Measurements from ENCODE around the gene POLR1C.
A peak's percentile ranks its signal among the peaks of the same experiment; 100 is the strongest.
"Not testable (repeated sequence)": the region's sequence is repeated elsewhere in the genome, so short reads cannot be mapped to it uniquely, and the experiment has no call there.

POLR1C gene, protein sequence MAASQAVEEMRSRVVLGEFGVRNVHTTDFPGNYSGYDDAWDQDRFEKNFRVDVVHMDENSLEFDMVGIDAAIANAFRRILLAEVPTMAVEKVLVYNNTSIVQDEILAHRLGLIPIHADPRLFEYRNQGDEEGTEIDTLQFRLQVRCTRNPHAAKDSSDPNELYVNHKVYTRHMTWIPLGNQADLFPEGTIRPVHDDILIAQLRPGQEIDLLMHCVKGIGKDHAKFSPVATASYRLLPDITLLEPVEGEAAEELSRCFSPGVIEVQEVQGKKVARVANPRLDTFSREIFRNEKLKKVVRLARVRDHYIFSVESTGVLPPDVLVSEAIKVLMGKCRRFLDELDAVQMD

DNA sequence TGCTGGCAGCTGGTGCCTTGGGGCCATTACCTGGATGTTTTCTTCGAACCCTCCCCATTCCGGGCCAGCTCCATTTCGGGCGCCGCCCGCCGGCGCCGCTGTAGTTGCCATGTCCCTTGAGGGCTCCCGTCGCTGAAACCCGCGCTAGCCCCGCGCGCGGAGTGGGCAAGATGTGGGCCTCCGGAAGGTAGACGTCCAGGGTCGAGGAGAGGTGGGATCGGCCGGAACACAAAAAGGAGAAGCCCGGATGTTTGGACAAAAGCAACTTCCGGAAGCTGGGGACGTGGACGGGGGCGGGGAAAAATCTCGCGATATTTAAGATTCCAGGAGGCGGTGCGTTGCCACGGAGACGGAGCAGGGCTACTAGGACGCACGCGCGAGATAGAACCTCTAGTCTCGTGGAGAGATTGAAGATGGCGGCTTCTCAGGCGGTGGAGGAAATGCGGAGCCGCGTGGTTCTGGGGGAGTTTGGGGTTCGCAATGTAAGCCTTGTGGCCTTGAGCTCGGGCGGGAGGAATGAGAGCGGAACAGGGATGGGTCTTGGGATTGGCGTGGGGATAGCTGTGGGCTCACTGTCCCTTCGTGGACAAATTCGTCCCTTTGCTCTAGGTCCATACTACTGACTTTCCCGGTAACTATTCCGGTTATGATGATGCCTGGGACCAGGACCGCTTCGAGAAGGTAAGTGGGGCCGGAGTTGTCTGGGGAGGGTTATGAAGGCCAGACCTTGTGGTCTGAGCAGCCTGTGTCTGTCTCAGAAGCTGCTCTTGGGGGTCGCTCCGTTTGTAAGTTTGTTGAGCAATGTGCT, at the start of gene POLR1C, which contains the start of gene YIPF3:
Gene POLR1C, plus strand, starts transcription at position 393 of the 808 bp plus-strand sequence. Its CDS starts 21 bp downstream, at position 414.
Gene YIPF3, minus strand, starts transcription at position 230 of the 808 bp plus-strand sequence. Its CDS starts 119 bp downstream, at position 111.
- peak; percentile 99 for DNase-seq (ENCODE audit: low spot score)

DNA sequence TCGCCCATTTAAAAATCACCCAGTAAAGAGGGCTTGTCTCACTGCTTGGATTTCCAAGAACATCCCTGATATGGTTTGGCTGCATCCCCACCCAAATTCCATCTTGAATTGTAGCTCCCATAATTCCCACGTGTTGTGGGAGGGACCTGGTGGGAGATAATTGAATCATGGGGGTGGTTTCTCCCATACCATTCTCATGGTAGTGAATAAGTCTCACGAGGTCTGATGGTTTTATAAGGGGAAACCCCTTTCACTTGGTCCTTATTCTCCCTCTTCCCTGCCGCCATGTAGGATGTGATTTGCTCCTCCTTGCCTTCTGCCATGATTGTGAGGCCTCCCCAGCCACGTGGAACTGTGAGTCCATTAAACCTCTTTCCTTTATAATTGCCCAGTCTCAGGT, 49.6 kb upstream of the POLR1C start:
- DNase-seq (ENCODE audit: low spot score) = not testable (repeated sequence)

DNA sequence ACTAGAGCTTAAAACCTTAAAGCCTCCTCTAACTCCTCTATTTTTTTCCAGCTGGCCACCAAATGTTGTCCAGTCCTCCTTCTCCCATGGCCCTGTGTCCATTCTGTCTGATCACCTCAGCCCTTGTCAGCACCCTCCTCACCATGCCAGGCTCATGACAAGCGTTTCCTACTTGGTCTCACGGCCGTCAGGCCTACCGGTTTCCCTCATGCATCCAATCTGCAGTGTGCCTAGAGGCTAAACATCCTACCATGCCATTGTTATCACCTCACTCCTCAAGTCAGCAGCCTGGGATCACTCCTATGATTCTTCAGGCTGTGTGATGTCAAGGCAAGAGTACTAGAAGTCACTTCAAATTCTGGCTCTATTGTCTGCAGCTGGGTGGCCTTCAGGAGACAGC, 49.1 kb upstream of the POLR1C start:
- DNase-seq (ENCODE audit: low spot score) = no peak

DNA sequence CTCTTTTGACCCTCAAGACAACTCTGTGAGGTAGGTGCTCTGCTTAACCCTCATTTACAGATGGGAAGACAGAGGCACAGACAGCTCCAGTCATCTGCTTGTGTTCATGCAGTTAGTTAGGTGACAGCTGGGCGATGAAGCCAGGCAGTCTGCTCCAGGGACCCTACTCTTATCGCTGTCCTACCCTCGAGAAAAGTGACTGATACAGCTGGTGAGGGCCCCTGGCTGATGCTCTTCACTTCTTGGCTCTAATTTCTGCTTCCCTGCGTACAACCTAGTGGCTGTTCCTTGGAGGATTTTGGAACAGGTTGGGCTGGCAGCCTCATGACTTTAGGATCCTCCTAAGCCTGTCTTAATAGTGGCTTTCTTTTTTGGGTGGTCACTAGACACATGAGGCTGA, 48.6 kb upstream of the POLR1C start:
- DNase-seq (ENCODE audit: low spot score) = no peak

DNA sequence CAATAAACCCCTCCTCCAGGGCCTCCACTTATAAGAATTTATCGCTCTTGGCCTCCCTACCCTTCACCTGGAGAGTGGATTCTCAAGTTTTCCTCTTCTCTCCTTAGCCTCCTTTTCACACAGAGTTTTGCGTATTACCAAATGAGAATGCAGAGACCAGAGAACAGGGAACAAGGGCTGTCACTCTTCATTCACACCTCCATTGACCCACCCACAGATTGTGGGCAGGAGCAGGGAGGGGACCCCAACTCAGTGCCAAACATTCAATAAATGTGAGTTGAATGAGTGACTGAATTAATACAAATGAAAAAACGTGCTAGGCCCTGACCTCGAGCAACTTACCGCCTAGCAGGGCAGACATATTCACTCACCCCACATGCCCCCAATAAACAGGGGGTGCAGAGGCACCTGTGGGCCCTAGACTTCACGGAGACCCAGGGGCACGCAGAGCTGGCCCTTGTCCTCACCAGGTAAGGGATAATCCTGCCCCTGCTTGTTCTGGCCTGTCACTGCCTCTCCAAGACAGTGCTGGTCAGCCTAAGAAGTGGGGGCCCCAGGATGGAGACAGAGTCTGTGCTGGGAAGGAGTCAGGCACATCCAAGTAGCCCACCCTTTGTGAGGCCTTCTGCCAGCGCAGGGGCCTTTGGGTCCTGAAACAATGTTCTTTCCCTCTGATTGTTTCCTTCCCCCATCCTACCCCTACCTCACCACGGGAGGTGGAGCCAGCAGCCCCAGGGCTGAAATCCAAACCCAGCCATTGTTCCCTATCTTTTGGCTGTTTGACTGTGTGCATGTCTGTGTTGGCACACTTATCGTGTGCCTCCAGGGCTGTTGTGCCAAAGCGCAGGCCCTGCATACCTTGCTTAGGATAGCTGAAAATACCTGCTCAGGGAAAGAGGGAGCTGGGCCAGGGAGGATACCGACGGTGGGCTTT, 47.9 kb upstream of the POLR1C start:
- DNase-seq (ENCODE audit: low spot score) = no peak

DNA sequence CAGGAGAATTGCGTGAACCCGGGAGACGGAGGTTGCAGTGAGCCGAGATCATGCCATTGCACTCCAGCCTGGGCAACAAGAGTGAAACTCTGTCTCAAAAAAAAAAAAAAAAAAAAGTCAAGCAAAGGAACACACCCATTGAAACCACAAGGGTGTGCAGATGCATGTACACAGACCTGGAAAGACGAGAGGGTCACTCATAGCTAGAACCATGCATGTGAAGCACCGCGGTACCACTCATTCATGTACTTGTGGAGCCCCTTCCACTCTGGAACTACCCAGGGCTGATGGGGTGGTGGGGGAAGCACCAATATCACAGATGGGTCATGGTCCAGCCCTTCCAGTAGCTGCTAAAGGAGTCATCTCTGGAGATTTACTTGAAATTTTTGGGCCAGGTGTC, 46.9 kb upstream of the POLR1C start:
- no peak for DNase-seq (ENCODE audit: low spot score)

DNA sequence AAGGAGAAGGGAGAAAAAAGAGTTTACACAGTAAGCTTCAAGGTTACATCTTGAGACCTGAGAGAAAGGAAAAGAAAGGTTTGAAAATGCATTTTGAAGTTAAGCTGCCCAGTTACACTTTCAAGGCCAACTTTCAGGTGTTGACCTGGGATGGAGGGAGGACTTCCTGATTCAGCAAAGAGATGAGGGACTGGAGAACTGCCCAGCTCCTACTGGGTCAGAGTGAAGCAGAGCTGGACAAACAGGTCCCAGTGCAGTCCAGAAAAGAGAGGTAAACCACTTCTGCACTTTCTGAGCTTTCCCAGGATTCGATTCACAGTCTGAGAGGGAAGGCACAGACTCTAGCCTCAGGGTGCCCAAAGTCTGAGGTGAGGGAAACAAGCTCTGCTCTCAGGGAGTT, 45.5 kb upstream of the POLR1C start:
- no peak for DNase-seq (ENCODE audit: low spot score)

DNA sequence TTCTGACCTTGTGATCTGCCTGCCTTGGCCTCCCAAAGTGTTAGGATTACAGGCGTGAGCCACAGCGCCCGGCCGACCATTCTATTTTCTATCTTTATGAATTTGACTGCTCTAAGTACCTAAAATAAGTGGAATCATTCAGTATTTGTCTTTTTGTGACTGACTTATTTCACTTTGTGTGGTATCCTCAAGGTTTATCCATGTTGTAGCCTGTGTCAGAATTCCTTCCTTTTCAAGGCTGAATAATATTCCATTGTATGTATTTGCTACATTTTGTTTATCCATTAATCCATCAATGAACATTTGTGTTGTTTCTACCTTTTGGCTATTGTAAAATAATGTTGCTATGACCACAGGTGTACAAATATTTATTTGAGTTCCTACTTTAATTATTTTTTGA, 44.4 kb upstream of the POLR1C start:
- DNase-seq (ENCODE audit: low spot score) = no peak

DNA sequence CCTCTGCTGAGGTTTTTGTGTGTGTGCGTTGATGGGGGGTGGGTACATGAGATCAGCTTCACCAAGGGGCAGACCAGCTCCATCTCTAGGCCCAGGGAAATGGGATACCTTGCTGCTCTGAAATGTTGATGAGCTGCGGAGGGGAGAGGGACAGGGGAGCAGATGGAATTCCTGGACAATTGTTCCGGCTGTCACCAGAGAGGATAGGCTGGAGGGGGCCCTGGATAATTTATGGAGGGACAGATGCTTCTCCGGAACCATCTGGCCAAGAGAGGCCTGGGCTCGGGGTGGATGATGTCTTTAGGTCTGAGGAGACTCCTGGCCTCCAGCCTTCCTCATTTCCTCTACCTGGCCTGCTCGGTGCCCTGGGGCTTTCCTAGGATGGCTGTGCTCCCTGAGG, 41.4 kb upstream of the POLR1C start:
- no peak for DNase-seq (ENCODE audit: low spot score)

DNA sequence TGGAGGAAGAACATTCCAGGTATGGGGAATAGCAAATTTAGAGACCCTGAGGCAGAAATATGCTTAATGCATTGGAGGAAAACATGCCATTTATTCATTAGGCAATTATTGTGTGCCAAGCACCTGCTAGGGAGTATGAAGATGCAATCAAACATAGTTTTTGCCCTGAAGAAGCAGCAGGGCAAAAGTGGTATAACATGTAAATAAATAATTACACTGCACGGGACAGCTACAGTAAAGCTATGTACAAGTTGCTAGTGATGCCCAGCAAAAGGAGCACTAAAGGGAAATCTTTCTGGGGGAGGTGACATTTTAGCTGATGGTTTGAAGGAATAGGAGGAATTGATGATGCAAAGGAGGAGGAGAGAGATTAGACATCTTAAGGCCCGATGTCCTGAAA, 40.1 kb upstream of the POLR1C start:
- DNase-seq (ENCODE audit: low spot score) = no peak

DNA sequence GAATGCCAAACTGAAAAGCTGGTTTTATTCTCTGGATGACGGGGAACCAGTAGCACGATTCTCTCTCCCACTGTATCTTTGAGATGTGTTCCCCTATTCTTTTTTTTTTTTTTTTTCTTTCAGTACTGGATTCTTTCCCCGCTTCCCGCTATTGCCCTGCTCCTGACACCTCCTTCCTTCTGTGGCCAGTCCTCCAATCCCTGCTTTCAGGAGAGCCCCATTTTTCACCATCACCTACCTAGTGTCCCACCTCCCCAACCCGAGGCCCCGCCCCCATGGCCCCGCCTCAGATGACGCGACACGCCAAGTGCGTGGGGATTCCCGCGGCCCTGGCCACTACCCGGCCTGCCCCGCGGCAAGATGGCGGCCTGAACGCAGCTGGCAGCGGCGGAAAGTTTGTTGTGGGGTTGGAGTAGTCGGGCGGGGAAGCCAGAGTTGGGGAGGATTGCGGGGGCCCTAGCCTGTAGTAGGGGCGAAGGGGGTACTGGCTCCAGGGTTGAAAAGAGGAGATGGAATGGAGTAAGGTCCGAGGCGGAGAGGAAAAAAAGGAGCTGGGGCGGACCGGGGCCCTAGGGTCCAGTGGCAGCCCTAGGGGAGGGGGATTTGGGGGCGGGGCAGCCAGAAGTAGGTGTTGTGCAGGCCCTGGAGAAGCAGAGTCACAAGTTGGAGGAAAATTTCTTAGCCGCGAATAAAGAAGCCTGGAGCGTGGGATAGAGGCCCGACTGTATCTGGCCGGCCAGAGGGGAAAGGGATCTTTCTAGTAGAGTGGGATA, 39.5 kb upstream of the POLR1C start, which contains the start of gene TJAP1:
Gene TJAP1, plus strand, starts transcription at position 336 of the 773 bp plus-strand sequence. CDS start 21,432 bp downstream, outside the sequence.
- DNase-seq (ENCODE audit: low spot score) = peak; percentile 88

DNA sequence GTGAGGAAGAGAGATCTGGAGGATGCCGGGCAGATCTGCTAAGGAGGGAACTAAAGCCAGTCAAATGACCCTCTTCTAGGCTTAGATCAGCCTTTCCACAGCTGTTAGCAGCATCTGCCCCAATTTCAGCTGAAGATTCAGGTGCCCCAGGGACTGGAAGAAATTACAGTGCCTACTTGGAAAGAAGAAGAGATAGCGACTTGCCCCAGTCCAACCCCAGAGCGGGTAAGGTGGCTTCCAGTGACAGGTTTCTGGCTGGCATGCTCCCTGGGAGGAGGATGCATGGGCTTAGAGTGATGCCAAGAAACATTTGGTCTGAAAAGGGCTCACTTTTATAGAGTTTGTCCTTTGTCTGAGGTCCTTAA, 38.9 kb upstream of the POLR1C start:
- peak; percentile 17 for DNase-seq (ENCODE audit: low spot score)

DNA sequence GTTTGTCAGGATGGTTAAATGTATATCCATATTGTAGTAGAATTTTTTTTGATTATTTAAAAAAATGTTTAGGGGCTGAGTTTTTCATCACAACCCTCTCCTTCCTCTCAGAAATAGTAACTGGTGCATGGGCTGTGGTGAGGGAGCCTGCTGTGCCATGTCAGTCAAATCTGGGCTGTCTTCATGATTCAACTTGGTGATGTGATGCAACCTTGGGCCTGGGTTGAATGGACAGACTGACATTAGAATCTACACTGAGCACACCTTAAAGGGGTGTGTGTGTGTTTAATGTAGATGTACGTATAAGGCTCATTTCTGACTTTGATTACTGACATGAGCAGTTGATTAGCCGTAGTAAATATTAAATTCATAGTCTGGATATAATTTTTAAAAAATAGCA, 35.8 kb upstream of the POLR1C start:
- DNase-seq (ENCODE audit: low spot score) = no peak

DNA sequence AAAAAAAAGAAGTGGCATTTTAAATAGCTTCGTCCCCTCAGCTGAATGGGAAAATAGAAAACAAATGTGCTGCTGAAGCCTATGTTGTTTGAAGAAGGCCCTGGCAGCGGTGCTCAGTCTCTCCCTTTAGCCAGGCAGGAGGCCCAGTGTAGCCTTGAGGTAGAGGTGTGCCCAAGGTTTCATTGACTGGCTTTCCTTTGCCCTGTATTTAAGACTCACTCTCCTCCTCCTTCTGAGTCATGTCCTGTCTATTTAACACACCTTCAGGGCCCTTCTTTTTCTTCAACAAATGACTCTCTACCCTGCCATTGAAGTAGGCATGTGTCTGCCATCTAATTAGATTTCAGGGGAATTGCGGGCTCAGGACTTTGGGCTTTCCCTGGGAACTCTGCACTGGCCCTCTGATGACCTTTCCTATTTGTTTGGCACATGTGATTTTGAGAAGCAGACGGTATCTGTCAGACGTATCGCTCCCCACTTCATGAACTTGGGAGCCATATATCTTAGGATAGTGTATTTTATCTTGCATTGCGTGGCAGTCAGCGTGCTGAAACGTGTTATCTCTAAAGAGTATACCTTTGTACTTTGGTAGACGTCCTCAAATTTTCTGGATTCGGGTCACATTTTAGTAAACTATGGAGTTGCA, 35.2 kb upstream of the POLR1C start:
- no peak for DNase-seq (ENCODE audit: low spot score)

DNA sequence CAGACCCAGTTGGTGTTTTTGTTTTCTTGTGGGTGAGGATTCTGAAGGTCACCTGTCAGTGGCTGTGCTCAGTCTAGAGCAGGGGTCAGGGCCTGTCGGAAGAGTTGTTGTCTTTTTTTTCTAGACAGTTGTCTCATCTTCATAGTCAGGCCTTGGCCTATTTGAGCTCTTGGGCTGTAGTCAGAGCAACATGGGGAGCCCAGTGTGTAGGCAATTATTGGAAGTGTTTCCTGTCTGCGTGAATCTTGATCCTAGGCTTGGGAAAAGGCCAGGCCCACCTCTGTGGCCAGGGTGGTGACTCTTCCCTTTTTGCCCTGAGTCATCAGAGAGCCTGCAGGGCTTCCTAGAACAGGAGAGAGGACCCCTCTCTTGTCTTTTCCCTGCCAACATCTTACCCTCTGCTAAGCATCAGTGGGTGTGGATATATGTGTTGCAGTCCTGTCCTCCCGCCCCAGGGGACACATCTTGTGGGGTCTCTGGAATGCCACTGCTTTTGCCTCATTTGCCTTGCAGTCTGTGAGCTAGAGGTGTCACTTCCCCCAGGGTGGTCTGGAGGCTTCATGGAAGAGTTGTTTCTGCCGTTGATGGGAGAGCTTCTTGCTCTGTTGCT, 28.1 kb upstream of the POLR1C start:
- no peak for DNase-seq (ENCODE audit: low spot score)

DNA sequence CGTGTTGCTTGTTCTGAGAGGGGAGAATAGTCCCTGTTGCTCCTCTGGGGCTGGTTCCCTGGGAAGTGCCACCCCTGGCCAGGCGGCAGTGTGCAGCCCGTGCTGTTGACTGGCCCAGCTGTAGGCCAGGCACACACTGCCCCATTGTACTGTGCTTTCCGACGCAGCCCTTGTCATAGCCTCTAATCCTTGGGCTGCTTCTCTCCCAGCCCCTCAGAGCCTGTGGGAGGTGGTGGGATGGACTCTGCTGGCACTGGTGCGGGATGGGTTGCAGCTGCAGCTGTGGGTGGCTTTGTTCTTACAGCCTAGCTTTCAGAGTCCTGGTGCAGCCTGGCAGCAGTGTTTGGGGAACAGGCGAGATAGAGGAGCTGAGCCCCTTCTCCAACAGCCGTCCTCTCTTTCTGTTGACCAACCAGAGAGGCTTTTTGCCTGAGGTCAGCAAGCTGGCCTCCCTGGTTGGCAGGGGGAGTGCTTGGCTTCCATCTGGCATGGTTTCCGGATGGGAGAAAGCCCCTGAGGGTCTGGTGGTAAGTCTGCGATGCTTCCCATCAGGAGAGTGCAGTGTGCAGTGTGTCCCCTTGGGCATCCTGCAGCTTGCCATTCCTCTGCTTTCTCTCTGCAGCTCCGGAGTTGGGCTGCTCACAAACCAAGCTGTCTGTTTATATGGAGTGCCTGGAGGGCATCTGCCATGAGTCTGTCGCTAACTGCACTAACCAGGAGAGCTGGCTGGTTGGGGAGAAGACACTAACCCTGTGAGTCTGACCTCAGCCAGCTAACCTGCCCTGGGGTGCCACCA, 27.4 kb upstream of the POLR1C start:
- no peak for DNase-seq (ENCODE audit: low spot score)

DNA sequence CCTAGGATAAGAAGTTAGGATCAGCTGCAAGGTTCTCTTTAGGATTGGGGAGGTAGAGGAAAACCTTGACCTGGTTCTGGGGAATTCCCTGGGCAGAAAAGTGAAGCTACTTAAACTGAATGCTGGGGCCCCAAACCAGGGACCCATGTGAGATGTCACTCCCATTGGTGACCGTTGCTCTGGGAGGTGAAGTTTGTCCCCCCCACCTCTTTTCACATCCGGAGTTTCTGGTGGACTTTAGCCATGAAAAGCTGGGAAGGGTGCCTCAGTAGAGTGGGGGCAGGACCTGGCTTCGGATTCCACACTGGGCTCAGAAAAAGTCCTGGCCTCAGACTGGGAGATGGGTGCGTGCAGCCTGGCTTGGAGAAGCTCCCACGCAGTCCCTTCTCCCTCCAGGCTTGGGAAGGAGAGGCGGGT, 26.4 kb upstream of the POLR1C start:
- no peak for DNase-seq (ENCODE audit: low spot score)

DNA sequence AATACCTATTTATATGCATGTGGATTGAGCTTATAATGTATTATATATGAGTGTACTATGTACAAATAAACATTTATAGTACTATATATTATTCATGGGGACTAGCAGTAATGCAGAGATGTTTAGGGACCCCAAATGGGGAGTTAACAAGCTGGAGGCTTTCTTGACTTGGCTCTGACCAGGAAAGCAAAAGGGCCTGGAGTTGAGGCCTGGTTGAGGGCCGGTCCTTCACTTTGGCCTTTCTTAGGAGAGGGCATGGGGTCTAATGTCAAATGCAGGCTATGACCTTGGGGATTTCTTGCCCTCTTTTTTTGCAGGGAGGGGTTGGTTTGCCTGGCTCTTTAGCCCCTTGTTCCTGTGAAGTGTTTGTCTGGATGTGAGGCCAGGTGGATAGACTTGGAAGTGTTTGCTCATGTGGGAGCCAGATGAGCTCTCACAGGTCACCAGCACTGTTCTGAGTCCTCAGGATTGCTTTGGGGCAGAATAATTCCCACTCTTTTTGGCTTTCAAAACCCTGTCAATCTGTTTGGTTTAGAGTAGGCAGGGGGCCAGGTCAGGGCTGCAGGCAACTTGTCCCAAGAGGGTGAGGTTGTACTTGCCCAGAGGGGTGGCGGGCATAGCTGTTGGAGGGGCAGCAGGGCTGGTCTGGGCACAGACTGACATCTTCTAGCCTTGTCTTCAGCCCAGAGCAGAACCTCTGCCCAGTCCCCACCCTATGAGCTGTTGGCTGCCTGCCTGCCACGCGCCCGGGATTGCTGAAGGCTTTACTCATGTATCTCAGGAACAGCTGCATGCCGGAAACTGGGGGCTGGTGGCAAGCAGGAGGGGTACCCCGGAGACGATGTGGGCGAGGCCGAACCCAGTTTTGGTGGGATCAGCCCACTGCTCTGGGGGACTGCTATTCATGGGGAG, 24.9 kb upstream of the POLR1C start:
- DNase-seq (ENCODE audit: low spot score) = no peak

Data from hematopoietic multipotent progenitor cell treated with erythropoietin and hydrocortisone succinate and interleukin-3 and kit ligand, for 15 days (in vitro differentiated cells).